Mesendoderm (in vitro differentiated cells): ENCODE measurements around the gene HYLS1.

Source experiments
- DNase-seq: peaks from one replicate; pipeline ENCODE4 v3.0.0; 2013
- H2AK5ac ChIP-seq: 2 replicates; pipeline ENCODE4 v1.6.1; 2013; ENCODE audit warnings: low read length, inconsistent platforms
- H2BK120ac ChIP-seq: 2 replicates; pipeline ENCODE4 v1.6.1; 2013; ENCODE audit warnings: low read depth, mild to moderate bottlenecking, low read length, moderate library complexity, mixed read lengths
- H2BK15ac ChIP-seq: replicated peaks from 2 replicates; pipeline ENCODE4 v1.6.1; 2013; ENCODE audit warnings: low read depth, mild to moderate bottlenecking, moderate library complexity
- H2BK5ac ChIP-seq: 2 replicates; pipeline ENCODE4 v1.6.1; 2013; ENCODE audit warnings: low read length, inconsistent platforms
- H3K18ac ChIP-seq: 2 replicates; pipeline ENCODE4 v1.6.1; 2013; ENCODE audit warnings: mild to moderate bottlenecking, low read length, mixed read lengths
- H3K23ac ChIP-seq: one replicate; pipeline ENCODE4 v1.6.1; 2013; ENCODE audit warnings: low read length
- H3K27ac ChIP-seq: 2 replicates; pipeline ENCODE4 v1.5.1; 2013; ENCODE audit warnings: low read depth, mild to moderate bottlenecking, inconsistent platforms, low read length, moderate library complexity
- H3K27me3 ChIP-seq: 2 replicates; pipeline ENCODE4 v1.6.1; 2013; ENCODE audit warnings: low read length, control low read depth, mild to moderate bottlenecking, inconsistent platforms; ENCODE audit not compliant: insufficient read depth, poor library complexity
- H3K36me3 ChIP-seq: 2 replicates; pipeline ENCODE4 v1.6.1; 2013; ENCODE audit warnings: low read length, inconsistent platforms; ENCODE audit not compliant: control insufficient read depth, insufficient read depth
- H3K4ac ChIP-seq: one replicate; pipeline ENCODE4 v1.6.1; 2013; ENCODE audit warnings: low read depth, mild to moderate bottlenecking, low read length, moderate library complexity
- H3K4me1 ChIP-seq: 2 replicates; pipeline ENCODE4 v1.6.1; 2013; ENCODE audit warnings: low read depth, low read length, inconsistent platforms; ENCODE audit not compliant: control insufficient read depth
- H3K4me2 ChIP-seq: 2 replicates; pipeline ENCODE4 v1.6.1; 2013; ENCODE audit warnings: low read length
- H3K4me3 ChIP-seq: 2 replicates; pipeline ENCODE4 v1.5.1; 2013; ENCODE audit warnings: mild to moderate bottlenecking, low read length
- H3K56ac ChIP-seq: one replicate; pipeline ENCODE4 v1.6.1; 2013; ENCODE audit warnings: low read length
- H3K79me1 ChIP-seq: 2 replicates; pipeline ENCODE4 v1.6.1; 2013; ENCODE audit warnings: low read length, inconsistent platforms
- H3K79me2 ChIP-seq: 2 replicates; pipeline ENCODE4 v1.6.1; 2013; ENCODE audit warnings: mild to moderate bottlenecking, low read length; ENCODE audit not compliant: control insufficient read depth, insufficient read depth
- H3K9ac ChIP-seq: 2 replicates; pipeline ENCODE4 v1.6.1; 2013; ENCODE audit warnings: low read length, inconsistent platforms
- H4K5ac ChIP-seq: one replicate; pipeline ENCODE4 v1.6.1; 2013; ENCODE audit warnings: low read length
- H4K8ac ChIP-seq: one replicate; pipeline ENCODE4 v1.6.1; 2013; ENCODE audit warnings: low read depth, mild to moderate bottlenecking, control low read depth, low read length, moderate library complexity
- WGBS: extraction: QIAGEN DNeasy Blood & Tissue Kit; methylation state at CpG from one replicate; pipeline ENCODE4 v1.1.7; 2013; ENCODE audit warnings: low lambda C conversion rate, missing lambda C conversion rate; ENCODE audit not compliant: insufficient coverage; ENCODE audit errors: extremely low coverage; 5-methylcytosine and 5-hydroxymethylcytosine counted together

Gene HYLS1

DNA sequence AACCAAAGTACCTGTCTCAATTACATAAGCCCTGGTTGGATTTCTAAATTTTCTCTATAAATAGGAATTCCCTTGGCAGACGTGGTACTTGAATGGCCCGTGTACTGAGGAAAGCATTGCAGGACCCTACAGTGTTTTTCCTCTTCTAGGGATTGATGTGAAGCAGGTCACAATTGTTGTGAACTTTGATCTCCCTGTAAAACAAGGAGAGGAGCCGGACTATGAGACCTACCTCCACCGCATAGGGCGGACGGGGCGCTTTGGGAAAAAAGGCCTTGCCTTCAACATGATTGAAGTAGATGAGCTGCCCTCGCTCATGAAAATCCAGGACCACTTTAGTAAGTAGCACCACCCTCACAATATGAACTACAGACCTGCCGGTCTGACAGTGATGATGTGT lies 33.6 kb downstream of the HYLS1 start:
- H2AK5ac ChIP-seq = no peak overlapping the region
- H3K9ac ChIP-seq = no peak overlapping the region
- H3K4me2 ChIP-seq = no peak overlapping the region
- H3K23ac ChIP-seq = no peak overlapping the region
- H3K79me1 ChIP-seq = no peaks in the 10 kb centered on the region
- no peak overlapping the region for H2BK15ac ChIP-seq
- no peaks in the 10 kb centered on the region for H3K79me2 ChIP-seq
- DNase-seq = no peak
- no peak overlapping the region for H4K8ac ChIP-seq
- H2BK5ac ChIP-seq = no peak overlapping the region
- H4K5ac ChIP-seq = no peak overlapping the region
- no peaks in the 10 kb centered on the region for H3K4me1 ChIP-seq
- no peak overlapping the region for H3K18ac ChIP-seq
- no peak overlapping the region for H3K4ac ChIP-seq
- H3K56ac ChIP-seq = no peak overlapping the region
- no peak overlapping the region for H3K27ac ChIP-seq
- H3K36me3 ChIP-seq = no peaks in the 10 kb centered on the region
- H3K27me3 ChIP-seq = no peaks in the 10 kb centered on the region
- WGBS = no CpG with 5 or more reads among the region's 9 CpGs
- no peak overlapping the region for H3K4me3 ChIP-seq
- H2BK120ac ChIP-seq = no peak overlapping the region

GRCh38 chr11:125922156-125922555 lies 34.7 kb downstream of the HYLS1 start:
- H2BK5ac ChIP-seq = no peak overlapping the region
- H3K4me1 ChIP-seq = no peaks in the 10 kb centered on the region
- no peak overlapping the region for H3K23ac ChIP-seq
- no peak overlapping the region for H3K4ac ChIP-seq
- no CpG with 5 or more reads among the region's 3 CpGs for WGBS
- DNase-seq = no peak
- no peak overlapping the region for H2BK120ac ChIP-seq
- no peak overlapping the region for H4K5ac ChIP-seq
- no peak overlapping the region for H3K56ac ChIP-seq
- H3K79me1 ChIP-seq = no peaks in the 10 kb centered on the region
- H2BK15ac ChIP-seq = no peak overlapping the region
- H3K4me3 ChIP-seq = no peak overlapping the region
- no peaks in the 10 kb centered on the region for H3K79me2 ChIP-seq
- H3K9ac ChIP-seq = no peak overlapping the region
- H3K4me2 ChIP-seq = no peak overlapping the region
- no peak overlapping the region for H3K27ac ChIP-seq
- H2AK5ac ChIP-seq = no peak overlapping the region
- H3K18ac ChIP-seq = no peak overlapping the region
- H3K36me3 ChIP-seq = no peaks in the 10 kb centered on the region
- H4K8ac ChIP-seq = no peak overlapping the region
- H3K27me3 ChIP-seq = no peaks in the 10 kb centered on the region

DNA sequence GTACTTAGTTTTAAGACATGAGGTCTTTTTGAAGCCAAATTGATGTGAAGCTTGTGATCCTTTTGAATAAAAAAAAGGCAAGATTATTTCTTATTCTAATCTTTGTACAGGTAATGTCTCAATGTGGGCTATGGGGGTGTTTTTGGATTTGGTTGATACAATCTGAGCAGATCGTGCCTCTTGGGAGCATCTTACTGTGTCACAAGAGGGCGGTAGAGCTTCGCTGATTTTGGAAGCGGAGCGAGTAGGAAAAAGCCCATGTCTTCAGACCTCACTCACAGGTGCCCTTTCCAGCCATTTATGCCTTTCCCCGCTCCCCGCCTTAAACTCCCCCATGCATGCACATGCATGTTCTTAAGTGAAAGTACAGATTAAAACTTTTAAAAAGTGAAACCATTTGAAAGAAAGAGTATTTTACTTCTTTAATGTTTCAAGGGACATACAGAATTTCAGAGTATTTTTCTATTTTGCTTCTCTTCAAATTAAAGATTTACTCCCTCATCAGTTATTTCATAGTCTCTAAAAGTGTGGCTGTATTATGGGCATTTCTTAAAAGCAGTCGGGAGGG lies 35.6 kb downstream of the HYLS1 start:
- Histone ChIP-seq H3K18ac (no peak overlapping the region), H3K79me2 (no peaks in the 10 kb centered on the region), H3K4me2 (no peak overlapping the region), H3K79me1 (no peaks in the 10 kb centered on the region), H3K9ac (no peak overlapping the region), H2BK15ac (no peak overlapping the region), H2BK120ac (no peak overlapping the region), H3K4me1 (no peaks in the 10 kb centered on the region), H3K4ac (no peak overlapping the region), H4K5ac (no peak overlapping the region), H2AK5ac (no peak overlapping the region), H3K23ac (no peak overlapping the region), H2BK5ac (no peak overlapping the region), H3K27ac (no peak overlapping the region), H3K4me3 (no peak overlapping the region), H3K27me3 (no peaks in the 10 kb centered on the region), H3K36me3 (no peaks in the 10 kb centered on the region), H4K8ac (no peak overlapping the region), H3K56ac (no peak overlapping the region)
- DNase-seq = peak; percentile 83
- WGBS = no CpG with 5 or more reads among the region's 8 CpGs

DNA sequence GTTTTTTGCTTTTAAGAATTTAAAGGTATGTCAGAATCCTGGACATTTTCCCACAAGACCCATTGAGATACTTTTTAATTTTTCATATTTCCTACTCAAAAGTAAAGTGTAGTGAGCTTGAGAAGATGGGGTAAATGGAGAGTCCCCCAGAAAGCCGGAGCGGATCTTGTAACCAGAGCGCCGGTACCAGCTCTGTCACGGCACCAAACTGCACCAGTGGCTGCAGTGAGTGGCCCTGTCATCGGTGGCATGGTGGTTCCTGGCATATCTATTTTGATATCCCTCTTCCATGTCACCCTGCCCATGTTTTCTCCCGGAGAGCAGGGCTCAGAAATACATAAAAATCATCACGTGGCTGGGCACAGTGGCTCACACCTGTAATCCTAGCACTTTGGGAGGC lies 36.2 kb downstream of the HYLS1 start:
- no peak overlapping the region for H3K27ac ChIP-seq
- H3K4me1 ChIP-seq = no peaks in the 10 kb centered on the region
- no peak overlapping the region for H2BK120ac ChIP-seq
- no peak for DNase-seq
- no peak overlapping the region for H3K23ac ChIP-seq
- H3K36me3 ChIP-seq = no peaks in the 10 kb centered on the region
- no peaks in the 10 kb centered on the region for H3K79me1 ChIP-seq
- no peak overlapping the region for H3K9ac ChIP-seq
- H3K18ac ChIP-seq = no peak overlapping the region
- H3K27me3 ChIP-seq = no peaks in the 10 kb centered on the region
- no peak overlapping the region for H3K4ac ChIP-seq
- no peak overlapping the region for H4K8ac ChIP-seq
- no peak overlapping the region for H3K4me2 ChIP-seq
- no CpG with 5 or more reads among the region's 8 CpGs for WGBS
- no peak overlapping the region for H4K5ac ChIP-seq
- H3K56ac ChIP-seq = no peak overlapping the region
- no peak overlapping the region for H3K4me3 ChIP-seq
- H3K79me2 ChIP-seq = no peaks in the 10 kb centered on the region
- no peak overlapping the region for H2BK15ac ChIP-seq
- H2BK5ac ChIP-seq = no peak overlapping the region
- no peak overlapping the region for H2AK5ac ChIP-seq

DNA sequence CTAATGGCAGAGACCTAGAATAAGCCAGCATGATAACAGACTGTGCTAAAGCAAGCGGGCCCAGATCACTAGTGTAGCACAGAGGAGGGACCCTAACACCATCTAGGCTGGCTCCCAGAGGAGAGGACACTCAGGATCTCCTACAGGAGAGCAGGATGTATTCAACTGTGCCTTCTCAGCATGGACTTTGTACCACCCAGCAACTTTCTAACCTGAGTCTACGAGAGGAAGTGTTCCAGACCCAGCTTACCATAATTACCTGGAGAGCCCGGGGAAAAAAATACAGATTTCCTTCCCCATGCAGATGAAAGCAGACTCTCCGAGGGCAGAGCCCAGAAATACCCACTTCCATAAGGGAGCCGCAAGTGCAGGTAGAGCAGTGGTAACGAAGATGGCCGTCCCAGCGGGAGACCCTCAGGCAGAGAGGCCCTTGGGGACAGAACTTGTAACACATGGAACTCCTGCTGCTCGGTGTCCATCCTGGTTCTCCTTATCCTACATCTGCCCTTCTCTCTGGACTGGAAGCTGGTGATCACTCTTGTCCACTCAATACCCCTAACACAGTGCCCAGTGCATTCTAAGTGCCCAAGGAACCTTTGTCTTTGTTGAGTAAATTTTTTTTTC lies 37.0 kb downstream of the HYLS1 start:
- no peak overlapping the region for H3K4me3 ChIP-seq
- H2BK120ac ChIP-seq = no peak overlapping the region
- no peak overlapping the region for H3K4me2 ChIP-seq
- no peaks in the 10 kb centered on the region for H3K79me1 ChIP-seq
- no peak overlapping the region for H2AK5ac ChIP-seq
- no peak overlapping the region for H4K8ac ChIP-seq
- no peak overlapping the region for H3K27ac ChIP-seq
- no peak overlapping the region for H3K56ac ChIP-seq
- no peak overlapping the region for H2BK15ac ChIP-seq
- no peaks in the 10 kb centered on the region for H3K79me2 ChIP-seq
- H3K4ac ChIP-seq = no peak overlapping the region
- H3K18ac ChIP-seq = no peak overlapping the region
- no peaks in the 10 kb centered on the region for H3K4me1 ChIP-seq
- DNase-seq = no peak
- no CpG with 5 or more reads among the region's 9 CpGs for WGBS
- no peaks in the 10 kb centered on the region for H3K27me3 ChIP-seq
- no peak overlapping the region for H4K5ac ChIP-seq
- H3K23ac ChIP-seq = no peak overlapping the region
- no peaks in the 10 kb centered on the region for H3K36me3 ChIP-seq
- no peak overlapping the region for H2BK5ac ChIP-seq
- no peak overlapping the region for H3K9ac ChIP-seq

DNA sequence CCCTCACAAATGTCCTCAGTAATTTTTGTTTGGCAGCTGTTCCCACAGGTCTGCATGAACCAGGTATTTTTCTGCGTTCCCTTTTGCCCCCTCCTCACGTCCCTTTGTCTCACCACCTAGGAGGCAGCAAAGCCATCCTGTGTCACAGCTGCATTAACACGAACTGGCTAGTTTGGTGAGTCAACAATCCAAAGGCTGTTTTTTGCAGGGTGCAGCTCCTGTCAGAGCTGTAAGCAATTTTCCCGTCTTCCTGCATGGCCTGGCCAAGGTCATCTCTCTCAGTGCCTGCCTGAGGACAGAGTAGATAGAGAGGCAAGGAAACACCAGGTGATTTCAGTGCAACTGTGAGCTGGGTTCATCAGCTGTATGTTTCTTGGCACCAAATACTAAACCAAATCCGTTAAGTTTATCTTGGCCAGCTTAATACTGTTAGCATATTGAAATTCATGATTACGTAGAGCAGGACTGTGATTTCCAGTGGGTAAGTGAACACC lies 37.8 kb downstream of the HYLS1 start:
- Histone ChIP-seq H3K23ac (no peak overlapping the region), H3K9ac (no peak overlapping the region), H3K27ac (no peak overlapping the region), H3K27me3 (no peaks in the 10 kb centered on the region), H3K79me2 (no peaks in the 10 kb centered on the region), H4K5ac (no peak overlapping the region), H2BK15ac (no peak overlapping the region), H2BK120ac (no peak overlapping the region), H3K36me3 (no peaks in the 10 kb centered on the region), H3K56ac (no peak overlapping the region), H3K4ac (no peak overlapping the region), H4K8ac (no peak overlapping the region), H3K18ac (no peak overlapping the region), H2AK5ac (no peak overlapping the region), H3K4me2 (no peak overlapping the region), H3K4me3 (no peak overlapping the region), H2BK5ac (no peak overlapping the region), H3K79me1 (no peaks in the 10 kb centered on the region), H3K4me1 (no peaks in the 10 kb centered on the region)
- peak; percentile 30 for DNase-seq
- no CpG with 5 or more reads among the region's 6 CpGs for WGBS
